ENCODE results near the gene GRIFIN. TPM values are rescaled to one million over a fixed set of nuclear protein-coding genes. Genes with fewer than 3 reads are reported as not detected.

The GRIFIN gene
- total RNA-seq, 1 donor from 2014 or later = not detected

- no peak overlapping the region for H3K27ac ChIP-seq (ENCODE audit: low read depth, low read length)
- H3K9ac ChIP-seq (ENCODE audit: low read depth in 1 of 3, low read length in 3 of 3) = peak overlapping the region; percentile 71 to 81 (median 72)
- peaks cover 8 to 11% (median 10%) of the 10 kb centered on the region in 3 donors for H3K4me1 ChIP-seq (ENCODE audit: control insufficient read depth in 3 of 3, insufficient read depth in 3 of 3, low read length in 3 of 3)
- H3K9me3 ChIP-seq (ENCODE audit: control insufficient read depth in 3 of 3, low read length in 3 of 3) = no peaks in the 10 kb centered on the region
- no peaks in the 10 kb centered on the region for H3K36me3 ChIP-seq (ENCODE audit: control insufficient read depth in 3 of 3, insufficient read depth in 3 of 3, low read length in 3 of 3)
- peaks cover 0 to 4% (median 0%) of the 10 kb centered on the region in 3 donors for H3K27me3 ChIP-seq (ENCODE audit: control insufficient read depth in 3 of 3, insufficient read depth in 3 of 3, low read length in 3 of 3)
- H3K4me3 ChIP-seq (ENCODE audit: low read length in 3 of 3) = peak overlapping the region; percentile 60 to 78 (median 72)
These were observed 24.8 kb downstream of the GRIFIN start for GRCh38 chr7:2451171-2452073.

GRCh38 chr7:2450198-2451107 is 25.7 kb downstream of the GRIFIN start:
- H3K36me3 ChIP-seq (ENCODE audit: control insufficient read depth in 3 of 3, insufficient read depth in 3 of 3, low read length in 3 of 3) = no peaks in the 10 kb centered on the region
- H3K4me1 ChIP-seq (ENCODE audit: control insufficient read depth in 3 of 3, insufficient read depth in 3 of 3, low read length in 3 of 3) = peaks cover 8 to 11% (median 10%) of the 10 kb centered on the region in 3 donors
- no peak overlapping the region for H3K27ac ChIP-seq (ENCODE audit: low read depth, low read length)
- H3K4me3 ChIP-seq (ENCODE audit: low read length in 3 of 3) = no peak overlapping the region
- H3K9ac ChIP-seq (ENCODE audit: low read depth in 1 of 3, low read length in 3 of 3) = no peak overlapping the region
- H3K9me3 ChIP-seq (ENCODE audit: control insufficient read depth in 3 of 3, low read length in 3 of 3) = no peaks in the 10 kb centered on the region
- peaks cover 0 to 4% (median 0%) of the 10 kb centered on the region in 3 donors for H3K27me3 ChIP-seq (ENCODE audit: control insufficient read depth in 3 of 3, insufficient read depth in 3 of 3, low read length in 3 of 3)

GRCh38 chr7:2446676-2447075 is 29.5 kb downstream of the GRIFIN start:
- Histone ChIP-seq H3K27me3 (ENCODE audit: control insufficient read depth in 3 of 3, insufficient read depth in 3 of 3, low read length in 3 of 3) (peaks cover 0 to 4% (median 0%) of the 10 kb centered on the region in 3 donors), H3K4me3 (ENCODE audit: low read length in 3 of 3) (no peak overlapping the region), H3K9ac (ENCODE audit: low read depth in 1 of 3, low read length in 3 of 3) (no peak overlapping the region), H3K27ac (ENCODE audit: low read depth, low read length) (no peak overlapping the region), H3K36me3 (ENCODE audit: control insufficient read depth in 3 of 3, insufficient read depth in 3 of 3, low read length in 3 of 3) (peaks cover 0 to 3% (median 0%) of the 10 kb centered on the region in 3 donors), H3K9me3 (ENCODE audit: control insufficient read depth in 3 of 3, low read length in 3 of 3) (no peaks in the 10 kb centered on the region), H3K4me1 (ENCODE audit: control insufficient read depth in 3 of 3, insufficient read depth in 3 of 3, low read length in 3 of 3) (peaks cover 3 to 5% (median 5%) of the 10 kb centered on the region in 3 donors)

- Histone ChIP-seq H3K9me3 (ENCODE audit: control insufficient read depth in 3 of 3, low read length in 3 of 3) (no peaks in the 10 kb centered on the region), H3K4me3 (ENCODE audit: low read length in 3 of 3) (no peak overlapping the region), H3K27me3 (ENCODE audit: control insufficient read depth in 3 of 3, insufficient read depth in 3 of 3, low read length in 3 of 3) (peaks cover 0 to 4% (median 0%) of the 10 kb centered on the region in 3 donors), H3K36me3 (ENCODE audit: control insufficient read depth in 3 of 3, insufficient read depth in 3 of 3, low read length in 3 of 3) (peaks cover 0 to 3% (median 0%) of the 10 kb centered on the region in 3 donors), H3K27ac (ENCODE audit: low read depth, low read length) (no peak overlapping the region), H3K9ac (ENCODE audit: low read depth in 1 of 3, low read length in 3 of 3) (no peak overlapping the region), H3K4me1 (ENCODE audit: control insufficient read depth in 3 of 3, insufficient read depth in 3 of 3, low read length in 3 of 3) (no peaks in the 10 kb centered on the region)
These were observed 30.2 kb downstream of the GRIFIN start for GRCh38 chr7:2445898-2446555.

GRCh38 chr7:2445047-2445446 is 31.2 kb downstream of the GRIFIN start:
- no peaks in the 10 kb centered on the region for H3K9me3 ChIP-seq (ENCODE audit: control insufficient read depth in 3 of 3, low read length in 3 of 3)
- no peak overlapping the region for H3K27ac ChIP-seq (ENCODE audit: low read depth, low read length)

GRCh38 chr7:2444476-2444875 is 31.7 kb downstream of the GRIFIN start:
- Histone ChIP-seq H3K9ac (ENCODE audit: low read depth in 1 of 3, low read length in 3 of 3) (no peak overlapping the region), H3K27ac (ENCODE audit: low read depth, low read length) (no peak overlapping the region)

More at GRCh38 chr7:2445047-2445446, 31.2 kb downstream of the GRIFIN start:
- Histone ChIP-seq H3K9ac (ENCODE audit: low read depth in 1 of 3, low read length in 3 of 3) (no peak overlapping the region), H3K27me3 (ENCODE audit: control insufficient read depth in 3 of 3, insufficient read depth in 3 of 3, low read length in 3 of 3) (no peaks in the 10 kb centered on the region), H3K4me3 (ENCODE audit: low read length in 3 of 3) (no peak overlapping the region), H3K36me3 (ENCODE audit: control insufficient read depth in 3 of 3, insufficient read depth in 3 of 3, low read length in 3 of 3) (peaks cover 0 to 3% (median 0%) of the 10 kb centered on the region in 3 donors), H3K4me1 (ENCODE audit: control insufficient read depth in 3 of 3, insufficient read depth in 3 of 3, low read length in 3 of 3) (peaks cover 0 to 2% (median 0%) of the 10 kb centered on the region in 3 donors)

GRCh38 chr7:2443491-2443890 is 32.7 kb downstream of the GRIFIN start:
- H3K27me3 ChIP-seq (ENCODE audit: control insufficient read depth in 3 of 3, insufficient read depth in 3 of 3, low read length in 3 of 3) = no peaks in the 10 kb centered on the region
- H3K27ac ChIP-seq (ENCODE audit: low read depth, low read length) = no peak overlapping the region
- H3K4me3 ChIP-seq (ENCODE audit: low read length in 3 of 3) = no peak overlapping the region
- H3K9ac ChIP-seq (ENCODE audit: low read depth in 1 of 3, low read length in 3 of 3) = no peak overlapping the region
- H3K36me3 ChIP-seq (ENCODE audit: control insufficient read depth in 3 of 3, insufficient read depth in 3 of 3, low read length in 3 of 3) = peaks cover 0 to 3% (median 0%) of the 10 kb centered on the region in 3 donors
- H3K9me3 ChIP-seq (ENCODE audit: control insufficient read depth in 3 of 3, low read length in 3 of 3) = no peaks in the 10 kb centered on the region
- H3K4me1 ChIP-seq (ENCODE audit: control insufficient read depth in 3 of 3, insufficient read depth in 3 of 3, low read length in 3 of 3) = peaks cover 0 to 6% (median 0%) of the 10 kb centered on the region in 3 donors

More at GRCh38 chr7:2444476-2444875, 31.7 kb downstream of the GRIFIN start:
- Histone ChIP-seq H3K36me3 (ENCODE audit: control insufficient read depth in 3 of 3, insufficient read depth in 3 of 3, low read length in 3 of 3) (peaks cover 0 to 3% (median 0%) of the 10 kb centered on the region in 3 donors), H3K9me3 (ENCODE audit: control insufficient read depth in 3 of 3, low read length in 3 of 3) (no peaks in the 10 kb centered on the region), H3K4me3 (ENCODE audit: low read length in 3 of 3) (no peak overlapping the region), H3K27me3 (ENCODE audit: control insufficient read depth in 3 of 3, insufficient read depth in 3 of 3, low read length in 3 of 3) (no peaks in the 10 kb centered on the region), H3K4me1 (ENCODE audit: control insufficient read depth in 3 of 3, insufficient read depth in 3 of 3, low read length in 3 of 3) (peaks cover 0 to 4% (median 0%) of the 10 kb centered on the region in 3 donors)

GRCh38 chr7:2441430-2442058 is 34.7 kb downstream of the GRIFIN start:
- no peak overlapping the region for H3K27ac ChIP-seq (ENCODE audit: low read depth, low read length)
- H3K36me3 ChIP-seq (ENCODE audit: control insufficient read depth in 3 of 3, insufficient read depth in 3 of 3, low read length in 3 of 3) = peaks cover 0 to 4% (median 3%) of the 10 kb centered on the region in 3 donors
- no peaks in the 10 kb centered on the region for H3K27me3 ChIP-seq (ENCODE audit: control insufficient read depth in 3 of 3, insufficient read depth in 3 of 3, low read length in 3 of 3)
- H3K4me3 ChIP-seq (ENCODE audit: low read length in 3 of 3) = no peak overlapping the region
- H3K9me3 ChIP-seq (ENCODE audit: control insufficient read depth in 3 of 3, low read length in 3 of 3) = no peaks in the 10 kb centered on the region
- H3K4me1 ChIP-seq (ENCODE audit: control insufficient read depth in 3 of 3, insufficient read depth in 3 of 3, low read length in 3 of 3) = peaks cover 0 to 13% (median 0%) of the 10 kb centered on the region in 3 donors
- no peak overlapping the region for H3K9ac ChIP-seq (ENCODE audit: low read depth in 1 of 3, low read length in 3 of 3)

Measured in skeletal muscle tissue (tissue), 4 donors.